Transverse colon (tissue), 4 donors: ENCODE results near the gene FZD2. TPM values are rescaled to one million over a fixed set of nuclear protein-coding genes. Genes with fewer than 3 reads are reported as not detected.
"Not testable (repeated sequence)": the region's sequence is repeated elsewhere in the genome, so short reads cannot be mapped to it uniquely, and the experiment has no call there.

Source experiments
- DNase-seq: peaks from one replicate; pipeline ENCODE4 v3.0.0-alpha.2; 2019
- H3K27ac ChIP-seq, 4 donors: fragments of 200-600 bp; sonication (generic); 2 replicates each; pipeline ENCODE4 v1.5.1; 2016 to 2018; ENCODE audit warnings: inconsistent platforms in 4 of 4
- H3K27me3 ChIP-seq: fragments of 200-600 bp; sonication (generic); 2 replicates; pipeline ENCODE4 v1.5.1; 2017; ENCODE audit warnings: inconsistent platforms
- H3K36me3 ChIP-seq, 4 donors: fragments of 200-600 bp; sonication (generic); 2 replicates each; pipeline ENCODE4 v1.5.1; 2017 to 2019; ENCODE audit warnings: inconsistent platforms in 4 of 4
- H3K4me1 ChIP-seq, 4 donors: fragments of 200-600 bp; sonication (generic); 2 replicates each; pipeline ENCODE4 v1.5.1; 2017 to 2020; ENCODE audit warnings: inconsistent platforms in 4 of 4
- H3K4me3 ChIP-seq, 4 donors: fragments of 200-600 bp; sonication (generic); 1 replicate in 1 of 4; 2 replicates in 3 of 4; pipeline versions ENCODE4 v1.5.1 to v1.6.1; 2017 to 2019; ENCODE audit warnings: inconsistent platforms in 4 of 4
- H3K9me3 ChIP-seq, 2 donors: fragments of 200-600 bp; sonication (generic); 2 replicates each; pipeline ENCODE4 v1.5.1; 2017 to 2019; ENCODE audit warnings: inconsistent platforms in 2 of 2
- CTCF ChIP-seq, 5 experiments: fragments of 200-600 bp in 3 of 5; fragments of 450-650 bp in 2 of 5; sonication (generic) in 3 of 5; IDR thresholded peaks; 1 replicate in 2 of 5; 2 replicates in 3 of 5; pipeline ENCODE4 v1.5.1; 2016 to 2017; ENCODE audit warnings: antibody characterized with exemption in 5 of 5, inconsistent platforms in 3 of 5, mild to moderate bottlenecking in 2 of 5, moderate library complexity in 1 of 5
- EP300 ChIP-seq: sonication (generic); formaldehyde crosslinking; IDR thresholded peaks from one replicate; pipeline ENCODE4 v1.6.1; 2017; ENCODE audit warnings: antibody characterized with exemption, low read depth
- POLR2A ChIP-seq: fragments of 450-650 bp; IDR thresholded peaks from one replicate; pipeline ENCODE4 v1.6.1; 2016; ENCODE audit warnings: antibody characterized with exemption, mild to moderate bottlenecking, moderate library complexity
- POLR2AphosphoS5 ChIP-seq, 3 donors: sonication (generic); formaldehyde crosslinking; IDR thresholded peaks; one replicate each; pipeline ENCODE4 v1.6.1; 2016; ENCODE audit warnings: antibody characterized with exemption in 3 of 3
- WGBS, 2 donors: methylation state at CpG; one replicate each; pipeline ENCODE4 v1.1.5; 2018; ENCODE audit warnings: low coverage in 1 of 2; 5-methylcytosine and 5-hydroxymethylcytosine counted together
- in situ Hi-C, 4 donors: fragments of 200-750 bp; cut with MboI; loops; one replicate each; pipeline versions ENCODE4 v1.15.0 to v1.15.1; 2017; ENCODE audit warnings: low sequenced_read_pairs in 3 of 4, low pct_ligation_motif_present in 1 of 4, low pct_unique_long_range_greater_than_20kb in 1 of 4
- intact Hi-C: fragments of 100-400 bp; cut with DNase I; formaldehyde crosslinking; loops from one replicate; pipeline ENCODE4 v1.15.1; 2023; ENCODE audit warnings: low total_unique reads
- total RNA-seq, 4 donors: library from RNA; depleted of rRNA; stranded (reverse); fragments of >200 nt; gene quantifications; one replicate each; pipeline ENCODE4 v1.1.0, GENCODE V29; 2016

FZD2 gene
- total RNA-seq, 4 donors from 2014 or later: 0.41 to 1.3 TPM; not detected in 2

GRCh38 chr17:44530896-44531418, 26.3 kb upstream of the FZD2 start:
- intact Hi-C loops: loop anchor here (5.0 kb wide), 1 partner anchor 106 kb away; no protein-coding TSS in a partner anchor
- no peak for DNase-seq
- 50 to 77% methylated on average over 2 to 7 of the region's 7 CpGs for WGBS, 2 donors
- Histone ChIP-seq H3K4me1 (peaks cover 0 to 7% (median 6%) of the 10 kb centered on the region in 4 donors), H3K36me3 (no peaks in the 10 kb centered on the region), H3K9me3 (no peaks in the 10 kb centered on the region), H3K4me3 (no peak overlapping the region), H3K27me3 (no peaks in the 10 kb centered on the region), H3K27ac (no peak overlapping the region)
- in situ Hi-C loops: loop anchor here (10.0 to 25.0 kb wide), 2 partner anchors 106 to 114 kb away; no protein-coding TSS in a partner anchor
- TF ChIP-seq EP300 (no peak), POLR2A (no peak), CTCF (IDR thresholded peaks at IDR 0.05) (no peak), POLR2AphosphoS5 (IDR thresholded peaks at IDR 0.05) (no peak)

- Histone ChIP-seq H3K4me1 (peaks cover 0 to 7% (median 6%) of the 10 kb centered on the region in 4 donors), H3K9me3 (no peaks in the 10 kb centered on the region), H3K4me3 (peak overlapping the region in 1 of 4 donors; percentile 28), H3K27me3 (no peaks in the 10 kb centered on the region), H3K27ac (peak overlapping the region; percentile 37 to 67 (median 53)), H3K36me3 (no peaks in the 10 kb centered on the region)
- peak; percentile 89 for DNase-seq
- no peak for TF ChIP-seq EP300
- peak; percentile 90 to 97 (median 96) for TF ChIP-seq CTCF (IDR thresholded peaks at IDR 0.05)
- intact Hi-C loops: loop anchor here (5.0 kb wide), 1 partner anchor 104 kb away; no protein-coding TSS in a partner anchor
- 20 to 24% methylated on average over 2 to 21 of the region's 21 CpGs for WGBS, 2 donors
- in situ Hi-C loops: loop anchor here (10.0 to 25.0 kb wide), 2 partner anchors 104 to 111 kb away; no protein-coding TSS in a partner anchor
These were observed 23.6 kb upstream of the FZD2 start for GRCh38 chr17:44533533-44534246.

- no peaks in the 10 kb centered on the region for H3K36me3 ChIP-seq
- no peak for DNase-seq
- WGBS, 2 donors: 40 to 69% methylated on average over 1 to 12 of the region's 12 CpGs
- no peaks in the 10 kb centered on the region for H3K9me3 ChIP-seq
- in situ Hi-C loops (loop anchor here (10.0 to 25.0 kb wide), 2 partner anchors 101 to 108 kb away; no protein-coding TSS in a partner anchor), intact Hi-C loops (no loop called here)
- H3K27me3 ChIP-seq: peaks cover 8% of the 10 kb centered on the region
- TF ChIP-seq CTCF (IDR thresholded peaks at IDR 0.05): no peak
- no peak for TF ChIP-seq POLR2AphosphoS5 (IDR thresholded peaks at IDR 0.05)
- TF ChIP-seq POLR2A: no peak
- TF ChIP-seq EP300: no peak
- no peak overlapping the region for H3K4me3 ChIP-seq
- peaks cover 0 to 7% (median 6%) of the 10 kb centered on the region in 4 donors for H3K4me1 ChIP-seq
- H3K27ac ChIP-seq: peak overlapping the region in 1 of 4 donors; percentile 57
These were observed 21.0 kb upstream of the FZD2 start for GRCh38 chr17:44536090-44536953.

- H3K27ac ChIP-seq, intact Hi-C loops, H3K4me3 ChIP-seq, H3K36me3 ChIP-seq, H3K4me1 ChIP-seq, DNase-seq, H3K9me3 ChIP-seq, H3K27me3 ChIP-seq: not testable (repeated sequence)
- 95% methylated on average over 3 of the region's 3 CpGs; no CpG with 5 or more reads in 1 of the 2 donors for WGBS, 2 donors
- in situ Hi-C loops: loop anchor here (10.0 to 25.0 kb wide), 2 partner anchors 99 to 107 kb away; no protein-coding TSS in a partner anchor
These were observed 19.4 kb upstream of the FZD2 start for GRCh38 chr17:44537922-44538321.
